ENCODE results near the gene ACAA1. TPM values are rescaled to one million over a fixed set of nuclear protein-coding genes. Genes with fewer than 3 reads are reported as not detected.

ACAA1 gene
- total and polyA plus RNA-seq, 10 of the 15 experiments (the other 5 are each of a cell fraction or from before 2014, with no cell fraction given): 5.7 to 85.4 (median 60.6) TPM

GRCh38 chr3:38169027-38169317 lies 32.0 kb upstream of the ACAA1 start (continued):
- TF ChIP-seq, protein P1, sequence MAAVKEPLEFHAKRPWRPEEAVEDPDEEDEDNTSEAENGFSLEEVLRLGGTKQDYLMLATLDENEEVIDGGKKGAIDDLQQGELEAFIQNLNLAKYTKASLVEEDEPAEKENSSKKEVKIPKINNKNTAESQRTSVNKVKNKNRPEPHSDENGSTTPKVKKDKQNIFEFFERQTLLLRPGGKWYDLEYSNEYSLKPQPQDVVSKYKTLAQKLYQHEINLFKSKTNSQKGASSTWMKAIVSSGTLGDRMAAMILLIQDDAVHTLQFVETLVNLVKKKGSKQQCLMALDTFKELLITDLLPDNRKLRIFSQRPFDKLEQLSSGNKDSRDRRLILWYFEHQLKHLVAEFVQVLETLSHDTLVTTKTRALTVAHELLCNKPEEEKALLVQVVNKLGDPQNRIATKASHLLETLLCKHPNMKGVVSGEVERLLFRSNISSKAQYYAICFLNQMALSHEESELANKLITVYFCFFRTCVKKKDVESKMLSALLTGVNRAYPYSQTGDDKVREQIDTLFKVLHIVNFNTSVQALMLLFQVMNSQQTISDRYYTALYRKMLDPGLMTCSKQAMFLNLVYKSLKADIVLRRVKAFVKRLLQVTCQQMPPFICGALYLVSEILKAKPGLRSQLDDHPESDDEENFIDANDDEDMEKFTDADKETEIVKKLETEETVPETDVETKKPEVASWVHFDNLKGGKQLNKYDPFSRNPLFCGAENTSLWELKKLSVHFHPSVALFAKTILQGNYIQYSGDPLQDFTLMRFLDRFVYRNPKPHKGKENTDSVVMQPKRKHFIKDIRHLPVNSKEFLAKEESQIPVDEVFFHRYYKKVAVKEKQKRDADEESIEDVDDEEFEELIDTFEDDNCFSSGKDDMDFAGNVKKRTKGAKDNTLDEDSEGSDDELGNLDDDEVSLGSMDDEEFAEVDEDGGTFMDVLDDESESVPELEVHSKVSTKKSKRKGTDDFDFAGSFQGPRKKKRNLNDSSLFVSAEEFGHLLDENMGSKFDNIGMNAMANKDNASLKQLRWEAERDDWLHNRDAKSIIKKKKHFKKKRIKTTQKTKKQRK (IDR thresholded peaks at IDR 0.05; ENCODE audit: low read depth, low read length): no peak
- TF ChIP-seq, protein P2, sequence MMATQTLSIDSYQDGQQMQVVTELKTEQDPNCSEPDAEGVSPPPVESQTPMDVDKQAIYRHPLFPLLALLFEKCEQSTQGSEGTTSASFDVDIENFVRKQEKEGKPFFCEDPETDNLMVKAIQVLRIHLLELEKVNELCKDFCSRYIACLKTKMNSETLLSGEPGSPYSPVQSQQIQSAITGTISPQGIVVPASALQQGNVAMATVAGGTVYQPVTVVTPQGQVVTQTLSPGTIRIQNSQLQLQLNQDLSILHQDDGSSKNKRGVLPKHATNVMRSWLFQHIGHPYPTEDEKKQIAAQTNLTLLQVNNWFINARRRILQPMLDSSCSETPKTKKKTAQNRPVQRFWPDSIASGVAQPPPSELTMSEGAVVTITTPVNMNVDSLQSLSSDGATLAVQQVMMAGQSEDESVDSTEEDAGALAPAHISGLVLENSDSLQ (IDR thresholded peaks at IDR 0.05): no peak
- TF ChIP-seq CBX5 (IDR thresholded peaks at IDR 0.05; ENCODE audit: low read depth) (no peak), POU2F2 (IDR thresholded peaks at IDR 0.05; ENCODE audit: borderline replicate concordance, low read depth, low read length) (peak; percentile 63; the same call in 2 of the 3 replicates), SMAD5 (IDR thresholded peaks at IDR 0.05; ENCODE audit: low read depth) (no peak), IKZF1 (conservative IDR thresholded peaks at IDR 0.05) (0 out of 2 replicates have a peak, but pooled peaks have one; percentile 14), TARDBP (IDR thresholded peaks at IDR 0.05; ENCODE audit: borderline replicate concordance) (no peak), FOS (IDR thresholded peaks at IDR 0.05; ENCODE audit: borderline replicate concordance, extremely low read depth, insufficient read length) (no peak), CHD4 (IDR thresholded peaks at IDR 0.05) (no peak), TAF1 (IDR thresholded peaks at IDR 0.05; ENCODE audit: borderline replicate concordance, low read depth, low read length) (no peak), NFIC (IDR thresholded peaks at IDR 0.05; ENCODE audit: low read depth, low read length) (peak; percentile 51; the same call in 1 of the 2 replicates), POLR2A (IDR thresholded peaks at IDR 0.05; ENCODE audit: low read depth, low read length) (no peak), MTA2 (IDR thresholded peaks at IDR 0.05; ENCODE audit: low read depth) (peak; percentile 75), BCL11A (IDR thresholded peaks at IDR 0.05; ENCODE audit: low read depth, low read length) (peak; percentile 42; the same call in 1 of the 2 replicates), ZBTB11 (CRISPR knock-in tag; IDR thresholded peaks at IDR 0.05) (no peak), IRF4 (IDR thresholded peaks at IDR 0.05; ENCODE audit: low read depth, low read length) (no peak), YBX1 (IDR thresholded peaks at IDR 0.05) (no peak), MTA3 (IDR thresholded peaks at IDR 0.05; ENCODE audit: borderline replicate concordance, low read length) (no peak)
- TF ChIP-seq, protein P3, sequence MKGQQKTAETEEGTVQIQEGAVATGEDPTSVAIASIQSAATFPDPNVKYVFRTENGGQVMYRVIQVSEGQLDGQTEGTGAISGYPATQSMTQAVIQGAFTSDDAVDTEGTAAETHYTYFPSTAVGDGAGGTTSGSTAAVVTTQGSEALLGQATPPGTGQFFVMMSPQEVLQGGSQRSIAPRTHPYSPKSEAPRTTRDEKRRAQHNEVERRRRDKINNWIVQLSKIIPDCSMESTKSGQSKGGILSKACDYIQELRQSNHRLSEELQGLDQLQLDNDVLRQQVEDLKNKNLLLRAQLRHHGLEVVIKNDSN (IDR thresholded peaks at IDR 0.05; ENCODE audit: borderline replicate concordance, extremely low read length, insufficient read depth, low read depth, low read length): no peak
- TF ChIP-seq, protein P4, sequence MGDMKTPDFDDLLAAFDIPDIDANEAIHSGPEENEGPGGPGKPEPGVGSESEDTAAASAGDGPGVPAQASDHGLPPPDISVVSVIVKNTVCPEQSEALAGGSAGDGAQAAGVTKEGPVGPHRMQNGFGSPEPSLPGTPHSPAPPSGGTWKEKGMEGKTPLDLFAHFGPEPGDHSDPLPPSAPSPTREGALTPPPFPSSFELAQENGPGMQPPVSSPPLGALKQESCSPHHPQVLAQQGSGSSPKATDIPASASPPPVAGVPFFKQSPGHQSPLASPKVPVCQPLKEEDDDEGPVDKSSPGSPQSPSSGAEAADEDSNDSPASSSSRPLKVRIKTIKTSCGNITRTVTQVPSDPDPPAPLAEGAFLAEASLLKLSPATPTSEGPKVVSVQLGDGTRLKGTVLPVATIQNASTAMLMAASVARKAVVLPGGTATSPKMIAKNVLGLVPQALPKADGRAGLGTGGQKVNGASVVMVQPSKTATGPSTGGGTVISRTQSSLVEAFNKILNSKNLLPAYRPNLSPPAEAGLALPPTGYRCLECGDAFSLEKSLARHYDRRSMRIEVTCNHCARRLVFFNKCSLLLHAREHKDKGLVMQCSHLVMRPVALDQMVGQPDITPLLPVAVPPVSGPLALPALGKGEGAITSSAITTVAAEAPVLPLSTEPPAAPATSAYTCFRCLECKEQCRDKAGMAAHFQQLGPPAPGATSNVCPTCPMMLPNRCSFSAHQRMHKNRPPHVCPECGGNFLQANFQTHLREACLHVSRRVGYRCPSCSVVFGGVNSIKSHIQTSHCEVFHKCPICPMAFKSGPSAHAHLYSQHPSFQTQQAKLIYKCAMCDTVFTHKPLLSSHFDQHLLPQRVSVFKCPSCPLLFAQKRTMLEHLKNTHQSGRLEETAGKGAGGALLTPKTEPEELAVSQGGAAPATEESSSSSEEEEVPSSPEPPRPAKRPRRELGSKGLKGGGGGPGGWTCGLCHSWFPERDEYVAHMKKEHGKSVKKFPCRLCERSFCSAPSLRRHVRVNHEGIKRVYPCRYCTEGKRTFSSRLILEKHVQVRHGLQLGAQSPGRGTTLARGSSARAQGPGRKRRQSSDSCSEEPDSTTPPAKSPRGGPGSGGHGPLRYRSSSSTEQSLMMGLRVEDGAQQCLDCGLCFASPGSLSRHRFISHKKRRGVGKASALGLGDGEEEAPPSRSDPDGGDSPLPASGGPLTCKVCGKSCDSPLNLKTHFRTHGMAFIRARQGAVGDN (IDR thresholded peaks at IDR 0.05): no peak

Measured in GM12878 (cell line).